IMR-90 (cell line): ENCODE measurements around the gene CSAD. TPM values are rescaled to one million over a fixed set of nuclear protein-coding genes. Genes with fewer than 3 reads are reported as not detected.

Experiments
- ATAC-seq: fragments of 200-7000 bp; cut with Tn5 transposase; 2 replicates; pipeline ENCODE4 v1.9.1; 2020; ENCODE audit warnings: low read depth, mild to moderate bottlenecking, moderate library complexity
- BruUV-seq: library from RNA; stranded (reverse); fragments of 400-500 nt; replicated peaks from 2 replicates; lab custom pipeline; 2021; lab: Mats Ljungman, UMichigan
- CTCF ChIA-PET: fragments of 300-600 bp; formaldehyde crosslinking; extraction: SDS; loops from one replicate; lab custom pipeline; 2021; ENCODE audit warnings: antibody characterized with exemption; lab: Yijun Ruan, JAX
- POLR2A ChIA-PET: fragments of 300-600 bp; sonication (Branson Sonifier 250); formaldehyde crosslinking; loops from one replicate; lab custom pipeline; 2022; ENCODE audit warnings: antibody characterized with exemption; ENCODE audit not compliant: unreplicated experiment; lab: Charles Lee
- DNase-seq: peaks from one replicate; pipeline ENCODE4 v3.0.0; 2013
- H2AFZ ChIP-seq: replicated peaks from 2 replicates; pipeline ENCODE3; 2013; ENCODE audit warnings: low read length, mild to moderate bottlenecking; ENCODE audit not compliant: poor library complexity
- H2AK5ac ChIP-seq: 2 replicates; pipeline ENCODE4 v1.6.1; 2013; ENCODE audit warnings: low read depth, low read length, inconsistent platforms
- H2AK9ac ChIP-seq: replicated peaks from 2 replicates; pipeline ENCODE3; 2013; ENCODE audit warnings: mild to moderate bottlenecking, low read depth, low read length, moderate library complexity; ENCODE audit not compliant: poor library complexity
- H2BK120ac ChIP-seq: 2 replicates; pipeline ENCODE4 v1.6.1; 2013; ENCODE audit warnings: low read depth, low read length, inconsistent platforms
- H2BK15ac ChIP-seq: 3 replicates; pipeline ENCODE4 v1.6.1; 2013; ENCODE audit warnings: low read depth, low read length, inconsistent platforms
- H2BK20ac ChIP-seq: 2 replicates; pipeline ENCODE4 v1.6.1; 2013; ENCODE audit warnings: low read depth, mild to moderate bottlenecking, inconsistent platforms, low read length, moderate library complexity
- H2BK5ac ChIP-seq: 2 replicates; pipeline ENCODE4 v1.6.1; 2013; ENCODE audit warnings: mild to moderate bottlenecking, low read depth, low read length, inconsistent platforms; ENCODE audit not compliant: poor library complexity, severe bottlenecking
- H3K14ac ChIP-seq: replicated peaks from 2 replicates; pipeline ENCODE4 v1.6.1; 2013; ENCODE audit warnings: low read depth, low read length, inconsistent platforms
- H3K18ac ChIP-seq: 2 replicates; pipeline ENCODE4 v1.6.1; 2013; ENCODE audit warnings: low read depth, low read length, control low read depth
- H3K23ac ChIP-seq: 2 replicates; pipeline ENCODE4 v1.6.1; 2013; ENCODE audit warnings: low read depth, low read length, inconsistent platforms
- H3K27ac ChIP-seq: 2 replicates; pipeline ENCODE4 v1.5.1; 2013; ENCODE audit warnings: mild to moderate bottlenecking, control low read depth, low read length; ENCODE audit not compliant: insufficient read depth
- H3K27me3 ChIP-seq: 2 replicates; pipeline ENCODE4 v1.6.1; 2013; ENCODE audit warnings: low read length; ENCODE audit not compliant: control insufficient read depth, insufficient read depth
- H3K36me3 ChIP-seq: 2 replicates; pipeline ENCODE4 v1.6.1; 2013; ENCODE audit warnings: low read length, mixed read lengths; ENCODE audit not compliant: control insufficient read depth, insufficient read depth
- H3K4ac ChIP-seq: 2 replicates; pipeline ENCODE4 v1.6.1; 2013; ENCODE audit warnings: low read depth, low read length, inconsistent platforms
- H3K4me1 ChIP-seq: 2 replicates; pipeline ENCODE4 v1.6.1; 2013; ENCODE audit warnings: low read length, mixed read lengths; ENCODE audit not compliant: control insufficient read depth, insufficient read depth
- H3K4me2 ChIP-seq: 2 replicates; pipeline ENCODE4 v1.6.1; 2013; ENCODE audit warnings: low read depth, mild to moderate bottlenecking, control low read depth, low read length, moderate library complexity
- H3K4me3 ChIP-seq: 2 replicates; pipeline ENCODE4 v1.5.1; 2013; ENCODE audit warnings: low read depth, mild to moderate bottlenecking, control low read depth, low read length, moderate library complexity; ENCODE audit not compliant: insufficient read depth
- H3K56ac ChIP-seq: 2 replicates; pipeline ENCODE4 v1.6.1; 2013; ENCODE audit warnings: low read length, inconsistent platforms; ENCODE audit not compliant: insufficient read depth; ENCODE audit errors: extremely low read depth
- H3K79me1 ChIP-seq, 2 experiments: 2 replicates each; pipeline ENCODE4 v1.6.1; 2013; ENCODE audit warnings: low read length in 2 of 2, inconsistent platforms in 1 of 2, low read depth in 1 of 2
- H3K9ac ChIP-seq: 2 replicates; pipeline ENCODE4 v1.6.1; 2013; ENCODE audit warnings: low read depth, low read length, control low read depth
- H3K9me1 ChIP-seq: 2 replicates; pipeline ENCODE4 v1.6.1; 2013; ENCODE audit warnings: low read length, inconsistent platforms; ENCODE audit not compliant: insufficient read depth
- H3K9me3 ChIP-seq: 2 replicates; pipeline ENCODE4 v1.6.1; 2013; ENCODE audit warnings: low read length; ENCODE audit not compliant: control insufficient read depth, insufficient read depth
- H4K20me1 ChIP-seq: 2 replicates; pipeline ENCODE4 v1.6.1; 2013; ENCODE audit warnings: low read length, inconsistent platforms; ENCODE audit not compliant: insufficient read depth
- H4K5ac ChIP-seq: 2 replicates; pipeline ENCODE4 v1.6.1; 2013; ENCODE audit warnings: mild to moderate bottlenecking, low read depth, low read length, control low read depth
- H4K8ac ChIP-seq, 2 experiments: 2 replicates each; pipeline ENCODE4 v1.6.1; 2013; ENCODE audit warnings: low read depth in 2 of 2, low read length in 2 of 2, control low read depth in 1 of 2, inconsistent platforms in 1 of 2
- H4K91ac ChIP-seq: 2 replicates; pipeline ENCODE4 v1.6.1; 2013; ENCODE audit warnings: low read depth, low read length, inconsistent platforms; ENCODE audit not compliant: insufficient read depth
- BHLHE40 ChIP-seq: fragments of 150-350 bp; IDR thresholded peaks from 2 replicates; pipeline ENCODE4 v1.6.1; 2016; ENCODE audit warnings: mild to moderate bottlenecking, low read depth, low read length
- CHD1 ChIP-seq: IDR thresholded peaks from 2 replicates; pipeline ENCODE4 v1.6.1; 2012; ENCODE audit warnings: low read depth, low read length, improper control_type of control experiment
- CTCF ChIP-seq: conservative IDR thresholded peaks from 2 replicates; pipeline ENCODE4 v1.5.1; 2012; ENCODE audit warnings: mild to moderate bottlenecking, low read depth, low read length, improper control_type of control experiment
- FOS ChIP-seq: fragments of 150-350 bp; IDR thresholded peaks from 2 replicates; pipeline ENCODE4 v1.6.1; 2016; ENCODE audit warnings: low read depth, low read length
- MAZ ChIP-seq: IDR thresholded peaks from 2 replicates; pipeline ENCODE4 v1.6.1; 2012; ENCODE audit warnings: low read depth, mild to moderate bottlenecking, low read length, improper control_type of control experiment, moderate library complexity, borderline replicate concordance
- MXI1 ChIP-seq: IDR thresholded peaks from 2 replicates; pipeline ENCODE4 v1.6.1; 2012; ENCODE audit warnings: low read depth, mild to moderate bottlenecking, low read length, moderate library complexity, borderline replicate concordance
- NFE2L2 ChIP-seq: fragments of 150-350 bp; IDR thresholded peaks from 2 replicates; pipeline ENCODE4 v1.6.1; 2016; ENCODE audit warnings: low read depth, mild to moderate bottlenecking, low read length
- RCOR1 ChIP-seq: IDR thresholded peaks from 2 replicates; pipeline ENCODE4 v1.6.1; 2012; ENCODE audit warnings: mild to moderate bottlenecking, low read length, improper control_type of control experiment; ENCODE audit not compliant: insufficient replicate concordance
- RFX5 ChIP-seq: IDR thresholded peaks from 2 replicates; pipeline ENCODE4 v1.8.0; 2012; ENCODE audit warnings: low read depth, mild to moderate bottlenecking, low read length, moderate library complexity
- USF2 ChIP-seq: fragments of 150-350 bp; IDR thresholded peaks from 2 replicates; pipeline ENCODE4 v1.6.1; 2017; ENCODE audit warnings: mild to moderate bottlenecking, antibody characterized with exemption, low read length, low read depth
- WGBS, 2 experiments: methylation state at CpG; one replicate each; pipeline versions ENCODE4 v1.1.5 to v1.1.7; 2013; ENCODE audit warnings: missing lambda C conversion rate in 2 of 2; ENCODE audit not compliant: insufficient read length in 1 of 2; ENCODE audit errors: extremely low coverage in 2 of 2; 5-methylcytosine and 5-hydroxymethylcytosine counted together
- dilution Hi-C: fragments of 300-500 bp; cut with HindIII; formaldehyde crosslinking; loops from one replicate; pipeline ENCODE4 v1.14.3; 2018; ENCODE audit warnings: low sequenced_read_pairs; ENCODE audit not compliant: unreplicated experiment
- in situ Hi-C: fragments of 300-500 bp; cut with MboI; formaldehyde crosslinking; loops from 3 replicates; pipeline ENCODE4 v1.14.3; 2019; ENCODE audit warnings: low sequenced_read_pairs, inconsistent platforms, mixed read lengths
- intact Hi-C: fragments of 100-400 bp; cut with micrococcal nuclease; formaldehyde crosslinking; loops from 2 replicates; pipeline ENCODE4 v1.10.0; 2022
- polyA plus RNA-seq, 3 experiments: library from polyadenylated mRNA; depleted of rRNA; stranded (reverse); fragments of >200 nt; gene quantifications; 2 replicates each; pipeline ENCODE4 v1.2.3, GENCODE V29; 2012; ENCODE audit warnings: low replicate concordance in 1 of 3
- total RNA-seq: library from RNA; depleted of rRNA; stranded (reverse); fragments of >200 nt; gene quantifications from 2 replicates; pipeline ENCODE4 v1.2.3, GENCODE V29; 2012
- TF ChIP-seq, protein P1 (sequence below): fragments of 150-350 bp; IDR thresholded peaks from 2 replicates; pipeline ENCODE4 v1.6.1; 2016; ENCODE audit warnings: low read depth, mild to moderate bottlenecking, low read length, moderate library complexity, borderline replicate concordance

CSAD gene
- total and polyA plus RNA-seq, 2 of the 4 experiments (the other 2 are of a cell fraction) = 5.4 to 45.6 TPM

- H2AK5ac ChIP-seq = no peak overlapping the region
- no peak overlapping the region for H2BK5ac ChIP-seq
- in situ Hi-C loops = no loop called here
- peaks cover 22% of the 10 kb centered on the region for H3K4me1 ChIP-seq
- DNase-seq (no peak), ATAC-seq (no peak)
- intact Hi-C loops = no loop called here
- dilution Hi-C loops = no loop called here
- H3K27me3 ChIP-seq = no peaks in the 10 kb centered on the region
- H3K36me3 ChIP-seq = peaks cover 5% of the 10 kb centered on the region; the same call in 1 of the 2 replicates
- no peaks in the 10 kb centered on the region for H3K9me3 ChIP-seq
- no peak overlapping the region for H3K56ac ChIP-seq
- H4K5ac ChIP-seq = no peak overlapping the region
- no peak overlapping the region for H4K8ac ChIP-seq
- H3K27ac ChIP-seq = no peak overlapping the region
- TF ChIP-seq CHD1 = no peak
- TF ChIP-seq CTCF = no peak
- no peak for TF ChIP-seq RCOR1
- no peak for TF ChIP-seq MXI1
- TF ChIP-seq MAZ = no peak
- TF ChIP-seq BHLHE40 = no peak
- no peak for TF ChIP-seq RFX5
- TF ChIP-seq, protein P1, sequence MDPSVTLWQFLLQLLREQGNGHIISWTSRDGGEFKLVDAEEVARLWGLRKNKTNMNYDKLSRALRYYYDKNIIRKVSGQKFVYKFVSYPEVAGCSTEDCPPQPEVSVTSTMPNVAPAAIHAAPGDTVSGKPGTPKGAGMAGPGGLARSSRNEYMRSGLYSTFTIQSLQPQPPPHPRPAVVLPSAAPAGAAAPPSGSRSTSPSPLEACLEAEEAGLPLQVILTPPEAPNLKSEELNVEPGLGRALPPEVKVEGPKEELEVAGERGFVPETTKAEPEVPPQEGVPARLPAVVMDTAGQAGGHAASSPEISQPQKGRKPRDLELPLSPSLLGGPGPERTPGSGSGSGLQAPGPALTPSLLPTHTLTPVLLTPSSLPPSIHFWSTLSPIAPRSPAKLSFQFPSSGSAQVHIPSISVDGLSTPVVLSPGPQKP = no peak
- no peak for TF ChIP-seq FOS
- TF ChIP-seq USF2 = no peak
- no peak for TF ChIP-seq NFE2L2
- H3K79me1 ChIP-seq = peaks cover 7 to 46% of the 10 kb centered on the region in 2 experiments
- H3K9me1 ChIP-seq = peaks cover 15% of the 10 kb centered on the region
- no peak overlapping the region for H3K14ac ChIP-seq
- H3K4me3 ChIP-seq = no peak overlapping the region
- H2AK9ac ChIP-seq = no peak overlapping the region
- H4K91ac ChIP-seq = no peak overlapping the region
- H3K9ac ChIP-seq = no peak overlapping the region
- H3K4me2 ChIP-seq = no peak overlapping the region
- H2BK120ac ChIP-seq = no peak overlapping the region
- no peak overlapping the region for H3K18ac ChIP-seq
- H3K23ac ChIP-seq = no peak overlapping the region
- H4K20me1 ChIP-seq = peaks cover 6% of the 10 kb centered on the region; the same call in 1 of the 2 replicates
- BruUV-seq = no TSS peak
- ChIA-PET POLR2A (no interaction called here), CTCF (interaction anchor here (1.2 kb wide), 2 partner anchors 13 to 17 kb away, joined by 3 to 4 read pairs; no protein-coding TSS in a partner anchor)
- WGBS, 2 experiments = no CpG with 5 or more reads among the region's 3 CpGs
- H2BK20ac ChIP-seq = no peak overlapping the region
- no peak overlapping the region for H2BK15ac ChIP-seq
- H2AFZ ChIP-seq = no peak overlapping the region
- H3K4ac ChIP-seq = no peak overlapping the region
Measured at GRCh38 chr12:53176750-53177149, 4.0 kb downstream of the CSAD start.
